LNCaP clone FGC (cell line): ENCODE data around the gene RGS11.

Experiments
- DNase-seq: peaks from one replicate; pipeline ENCODE4 v3.0.0-alpha.2; 2011; ENCODE audit warnings: low read depth
- H3K4me3 ChIP-seq: 2 replicates; pipeline ENCODE4 v1.5.1; 2011; ENCODE audit warnings: mild to moderate bottlenecking, low read depth, low read length, control low read depth
- CTCF ChIP-seq: IDR thresholded peaks from 2 replicates; pipeline ENCODE4 v1.5.1; 2012; ENCODE audit warnings: mild to moderate bottlenecking; ENCODE audit not compliant: control insufficient read depth, insufficient read depth; ENCODE audit errors: extremely low read depth

The RGS11 gene

GRCh38 chr16:290015-290680, 14.4 kb upstream of the RGS11 start:
- no peak overlapping the region for H3K4me3 ChIP-seq
- no peak for DNase-seq
- TF ChIP-seq CTCF: no peak

GRCh38 chr16:289395-289997, 13.8 kb upstream of the RGS11 start:
- no peak for TF ChIP-seq CTCF
- H3K4me3 ChIP-seq: no peak overlapping the region
- no peak for DNase-seq

- no peak for TF ChIP-seq CTCF
- no peak for DNase-seq
- no peak overlapping the region for H3K4me3 ChIP-seq
Measured at GRCh38 chr16:287981-288920, 12.5 kb upstream of the RGS11 start.

- DNase-seq: no peak
Measured at GRCh38 chr16:287298-287811, 11.6 kb upstream of the RGS11 start.

GRCh38 chr16:286491-287297, 10.9 kb upstream of the RGS11 start:
- TF ChIP-seq CTCF: no peak
- H3K4me3 ChIP-seq: no peak overlapping the region
- DNase-seq: no peak

More at GRCh38 chr16:287298-287811, 11.6 kb upstream of the RGS11 start:
- H3K4me3 ChIP-seq: no peak overlapping the region
- peak; percentile 36 for TF ChIP-seq CTCF

- no peak for DNase-seq
- H3K4me3 ChIP-seq: no peak overlapping the region
- no peak for TF ChIP-seq CTCF
Measured at GRCh38 chr16:285146-286055, 9.7 kb upstream of the RGS11 start.
